ENCODE measurements around the gene TMEM259. TPM values are rescaled to one million over a fixed set of nuclear protein-coding genes. Genes with fewer than 3 reads are reported as not detected.

The TMEM259 gene
- total and polyA plus RNA-seq, 2 of the 13 experiments (the other 11 are each of a cell fraction or from before 2014, with no cell fraction given) = 64.7 to 164 TPM

DNA sequence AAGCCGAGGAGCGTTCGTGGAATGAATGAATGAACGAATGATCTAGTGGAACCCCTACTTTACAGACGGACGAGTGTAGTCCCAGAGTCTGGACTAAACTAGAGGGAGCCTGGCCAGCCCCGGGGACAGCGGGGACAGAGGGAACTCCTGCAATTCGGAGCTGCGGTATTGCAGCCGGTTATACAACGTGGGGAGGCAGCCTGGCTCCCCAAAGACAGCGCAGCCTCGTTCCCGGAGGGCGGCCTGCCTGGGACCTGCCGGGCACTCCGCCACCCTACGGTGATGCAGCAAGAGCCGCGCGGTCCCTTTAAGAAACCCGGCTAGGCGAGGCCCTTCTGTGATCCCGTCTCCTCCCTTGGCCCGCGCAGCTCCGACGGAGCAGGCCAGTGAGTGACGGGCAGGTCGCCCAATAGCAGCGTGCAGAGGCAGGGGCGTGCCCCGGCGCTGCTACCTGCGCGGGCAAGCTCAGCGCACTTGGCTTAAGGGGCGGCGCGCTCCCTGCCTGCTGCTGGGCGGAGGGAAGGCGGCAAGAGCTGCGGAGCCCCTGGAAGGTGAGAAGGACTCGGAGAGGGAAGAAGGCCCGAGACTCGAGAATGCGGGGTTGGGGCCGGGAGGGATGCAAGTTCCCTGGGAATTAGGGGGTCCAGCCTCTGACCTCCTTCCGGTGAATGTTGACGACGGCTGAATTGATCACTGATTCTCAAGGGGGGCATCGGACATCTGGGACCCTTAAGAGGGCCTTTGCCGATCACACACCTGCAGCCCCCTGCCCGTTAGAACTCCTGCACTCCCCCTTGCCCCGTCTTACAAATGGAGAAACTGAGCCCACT is 18.9 kb upstream of the TMEM259 start, which contains the start of gene ABCA7 (continued):
- TF ChIP-seq, protein P1, sequence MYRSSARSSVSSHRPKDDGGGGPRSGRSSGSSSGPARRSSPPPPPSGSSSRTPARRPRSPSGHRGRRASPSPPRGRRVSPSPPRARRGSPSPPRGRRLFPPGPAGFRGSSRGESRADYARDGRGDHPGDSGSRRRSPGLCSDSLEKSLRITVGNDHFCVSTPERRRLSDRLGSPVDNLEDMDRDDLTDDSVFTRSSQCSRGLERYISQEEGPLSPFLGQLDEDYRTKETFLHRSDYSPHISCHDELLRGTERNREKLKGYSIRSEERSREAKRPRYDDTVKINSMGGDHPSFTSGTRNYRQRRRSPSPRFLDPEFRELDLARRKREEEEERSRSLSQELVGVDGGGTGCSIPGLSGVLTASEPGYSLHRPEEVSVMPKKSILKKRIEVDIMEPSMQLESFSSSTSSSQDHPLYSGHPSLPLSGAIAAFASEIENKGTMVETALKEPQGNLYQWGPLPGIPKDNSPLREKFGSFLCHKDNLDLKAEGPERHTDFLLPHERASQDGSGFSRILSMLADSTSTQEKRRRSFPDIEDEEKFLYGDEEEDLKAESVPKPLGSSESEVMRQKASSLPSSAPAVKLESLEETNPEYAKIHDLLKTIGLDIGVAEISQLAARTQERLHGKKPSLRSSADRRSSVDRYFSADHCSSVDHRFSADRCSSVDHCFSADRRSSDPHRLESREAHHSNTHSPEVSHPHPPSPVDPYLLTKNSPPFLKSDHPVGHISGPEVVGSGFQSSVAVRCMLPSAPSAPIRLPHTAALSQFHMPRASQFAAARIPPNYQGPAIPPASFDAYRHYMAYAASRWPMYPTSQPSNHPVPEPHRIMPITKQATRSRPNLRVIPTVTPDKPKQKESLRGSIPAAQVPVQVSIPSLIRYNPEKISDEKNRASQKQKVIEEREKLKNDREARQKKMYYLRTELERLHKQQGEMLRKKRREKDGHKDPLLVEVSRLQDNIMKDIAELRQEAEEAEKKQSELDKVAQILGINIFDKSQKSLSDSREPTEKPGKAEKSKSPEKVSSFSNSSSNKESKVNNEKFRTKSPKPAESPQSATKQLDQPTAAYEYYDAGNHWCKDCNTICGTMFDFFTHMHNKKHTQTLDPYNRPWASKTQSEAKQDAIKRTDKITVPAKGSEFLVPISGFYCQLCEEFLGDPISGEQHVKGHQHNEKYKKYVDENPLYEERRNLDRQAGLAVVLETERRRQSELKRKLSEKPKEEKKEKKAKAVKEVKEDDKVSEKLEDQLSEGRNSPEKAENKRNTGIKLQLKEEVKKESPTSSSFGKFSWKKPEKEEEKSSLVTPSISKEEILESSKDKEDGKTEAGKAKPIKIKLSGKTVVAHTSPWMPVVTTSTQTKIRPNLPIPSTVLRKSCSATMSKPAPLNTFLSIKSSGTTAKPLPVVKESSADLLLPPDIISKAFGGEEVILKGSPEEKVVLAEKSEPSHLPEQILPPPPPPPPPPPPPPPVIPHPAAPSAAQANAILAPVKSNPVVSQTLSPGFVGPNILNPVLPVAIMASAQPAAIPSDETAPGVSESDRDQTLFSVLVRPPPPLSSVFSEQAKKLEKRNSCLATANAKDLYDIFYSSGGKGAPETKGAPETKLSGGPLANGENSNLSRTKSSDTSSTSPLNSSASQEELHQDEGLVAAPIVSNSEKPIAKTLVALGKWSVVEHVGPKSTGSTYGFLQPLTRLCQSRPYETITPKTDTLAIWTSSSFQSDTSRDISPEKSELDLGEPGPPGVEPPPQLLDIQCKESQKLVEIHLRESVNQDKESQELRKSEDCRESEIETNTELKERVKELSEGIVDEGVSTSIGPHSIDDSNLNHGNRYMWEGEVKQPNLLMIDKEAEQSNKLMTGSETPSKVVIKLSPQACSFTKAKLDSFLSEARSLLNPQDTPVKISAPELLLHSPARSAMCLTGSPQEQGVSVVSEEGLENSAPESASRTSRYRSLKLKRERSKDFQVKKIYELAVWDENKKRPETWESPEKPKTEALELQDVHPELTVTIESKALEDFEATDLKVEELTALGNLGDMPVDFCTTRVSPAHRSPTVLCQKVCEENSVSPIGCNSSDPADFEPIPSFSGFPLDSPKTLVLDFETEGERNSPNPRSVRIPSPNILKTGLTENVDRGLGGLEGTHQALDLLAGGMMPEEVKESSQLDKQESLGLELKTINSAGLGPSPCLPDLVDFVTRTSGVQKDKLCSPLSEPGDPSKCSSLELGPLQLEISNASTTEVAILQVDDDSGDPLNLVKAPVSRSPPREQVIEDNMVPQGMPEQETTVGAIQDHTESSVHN (CRISPR knock-in tag; IDR thresholded peaks at IDR 0.05) = 0 out of 2 replicates have a peak, but pooled peaks have one; percentile 38
- TF ChIP-seq, protein P2, sequence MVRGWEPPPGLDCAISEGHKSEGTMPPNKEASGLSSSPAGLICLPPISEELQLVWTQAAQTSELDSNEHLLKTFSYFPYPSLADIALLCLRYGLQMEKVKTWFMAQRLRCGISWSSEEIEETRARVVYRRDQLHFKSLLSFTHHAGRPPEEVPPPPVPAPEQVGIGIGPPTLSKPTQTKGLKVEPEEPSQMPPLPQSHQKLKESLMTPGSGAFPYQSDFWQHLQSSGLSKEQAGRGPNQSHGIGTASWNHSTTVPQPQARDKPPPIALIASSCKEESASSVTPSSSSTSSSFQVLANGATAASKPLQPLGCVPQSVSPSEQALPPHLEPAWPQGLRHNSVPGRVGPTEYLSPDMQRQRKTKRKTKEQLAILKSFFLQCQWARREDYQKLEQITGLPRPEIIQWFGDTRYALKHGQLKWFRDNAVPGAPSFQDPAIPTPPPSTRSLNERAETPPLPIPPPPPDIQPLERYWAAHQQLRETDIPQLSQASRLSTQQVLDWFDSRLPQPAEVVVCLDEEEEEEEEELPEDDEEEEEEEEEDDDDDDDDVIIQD (CRISPR knock-in tag; IDR thresholded peaks at IDR 0.05; ENCODE audit: low read depth) = no peak
- TF ChIP-seq ZNF704 (CRISPR knock-in tag; IDR thresholded peaks at IDR 0.05; ENCODE audit: borderline replicate concordance) (no peak), YY1 (IDR thresholded peaks at IDR 0.05; ENCODE audit: insufficient read depth, insufficient replicate concordance, low read depth, low read length) (no peak), ZNF710 (CRISPR knock-in tag; IDR thresholded peaks at IDR 0.05; ENCODE audit: borderline replicate concordance) (no peak; the same call in 1 of the 2 replicates)

Measured in HepG2 (cell line).